Measurements from ENCODE around the gene ACR.

GRCh38 chr22:50697667-50698506 lies 40.1 kb upstream of the ACR start:
- TF ChIP-seq POLR2A (IDR thresholded peaks at IDR 0.05; ENCODE audit: low read depth, low read length) (no peak), RELB (IDR thresholded peaks at IDR 0.05; ENCODE audit: low read depth) (no peak), ZBTB40 (IDR thresholded peaks at IDR 0.05; ENCODE audit: borderline replicate concordance) (no peak), IKZF2 (IDR thresholded peaks at IDR 0.05) (no peak), CHD2 (IDR thresholded peaks at IDR 0.05; ENCODE audit: borderline replicate concordance, low read depth, low read length) (no peak), SMC3 (IDR thresholded peaks at IDR 0.05; ENCODE audit: borderline replicate concordance, low read length) (no peak), CHD4 (IDR thresholded peaks at IDR 0.05) (no peak), PKNOX1 (IDR thresholded peaks at IDR 0.05) (no peak)
